HCT116 (cell line): ENCODE measurements around the gene APELA. TPM values are rescaled to one million over a fixed set of nuclear protein-coding genes. Genes with fewer than 3 reads are reported as not detected.

Experiments
- ATAC-seq: fragments of 200-7000 bp; cut with Tn5 transposase; 2 replicates; pipeline ENCODE4 v1.9.1; 2020; ENCODE audit warnings: mild to moderate bottlenecking, moderate library complexity
- BruUV-seq: library from RNA; stranded (reverse); fragments of 400-500 nt; replicated peaks from 2 replicates; lab custom pipeline; 2021; lab: Mats Ljungman, UMichigan
- CTCF ChIA-PET: fragments of 300-600 bp; sonication (Branson Sonifier 250); formaldehyde crosslinking; loops from one replicate; lab custom pipeline; 2021; ENCODE audit warnings: antibody characterized with exemption; lab: Charles Lee
- POLR2A ChIA-PET: fragments of 300-600, 350-600 bp; sonication (Branson Sonifier 250); formaldehyde crosslinking; loops from one replicate; lab custom pipeline; 2021; ENCODE audit warnings: antibody characterized with exemption; lab: Charles Lee
- RAD21 ChIA-PET, 2 experiments: fragments of 300-600 bp; sonication (Branson Sonifier 250); formaldehyde crosslinking; loops; one replicate each; lab custom pipeline; 2023; ENCODE audit warnings: low total read pairs in 2 of 2; ENCODE audit not compliant: uncharacterized antibody in 2 of 2, unreplicated experiment in 2 of 2, low non-redundant PET in 1 of 2; lab: Charles Lee
- DNase-seq: peaks from one replicate; pipeline ENCODE4 v3.0.0-alpha.2; 2010; ENCODE audit warnings: low read depth, low spot score
- H2AFZ ChIP-seq: fragments of 200-600 bp; shearing (Covaris generic), sonication (generic); 2 replicates; pipeline ENCODE4 v1.6.1; 2017; ENCODE audit warnings: low read depth, mixed run types, mixed read lengths, antibody characterized with exemption, low read length; ENCODE audit not compliant: poor library complexity, severe bottlenecking
- H3K27ac ChIP-seq: 2 replicates; pipeline ENCODE4 v1.5.1; 2012; ENCODE audit warnings: low read depth, low read length
- H3K27me3 ChIP-seq: fragments of 200-600 bp; sonication (generic); 2 replicates; pipeline ENCODE4 v1.6.1; 2016; ENCODE audit warnings: mixed run types, low read length, mixed read lengths; ENCODE audit not compliant: insufficient read depth
- H3K36me3 ChIP-seq, 2 experiments: fragments of 200-500 bp in 1 of 2; fragments of 200-600 bp in 1 of 2; sonication (Bioruptor generic) in 1 of 2; sonication (generic) in 1 of 2; 2 replicates each; pipeline versions ENCODE4 v1.5.1 to v1.6.1; 2014 to 2016; ENCODE audit warnings: low read length in 2 of 2, inconsistent platforms in 1 of 2, mixed read lengths in 1 of 2, mixed run types in 1 of 2; ENCODE audit not compliant: insufficient read depth in 2 of 2, control insufficient read depth in 1 of 2
- H3K4me1 ChIP-seq, 2 experiments: fragments of 200-600 bp in 1 of 2; sonication (generic) in 1 of 2; 2 replicates each; pipeline versions ENCODE4 v1.5.1 to v1.6.1; 2012 to 2017; ENCODE audit warnings: low read length in 2 of 2, inconsistent platforms in 1 of 2, mild to moderate bottlenecking in 1 of 2, mixed read lengths in 1 of 2, mixed run types in 1 of 2, moderate library complexity in 1 of 2; ENCODE audit not compliant: insufficient read depth in 2 of 2, control insufficient read depth in 1 of 2
- H3K4me2 ChIP-seq: fragments of 200-600 bp; sonication (generic); 2 replicates; pipeline ENCODE4 v1.6.1; 2017; ENCODE audit warnings: mixed run types, low read length, mixed read lengths
- H3K4me3 ChIP-seq, 2 experiments: fragments of 200-600 bp in 1 of 2; sonication (generic) in 1 of 2; replicated peaks in 1 of 2; 2 replicates each; pipeline ENCODE4 v1.5.1; 2011 to 2016; ENCODE audit warnings: low read length in 2 of 2, control low read depth in 1 of 2, low read depth in 1 of 2, mild to moderate bottlenecking in 1 of 2, mixed read lengths in 1 of 2, mixed run types in 1 of 2
- H3K79me2 ChIP-seq: fragments of 200-600 bp; sonication (generic); 2 replicates; pipeline ENCODE4 v1.6.1; 2017; ENCODE audit warnings: mild to moderate bottlenecking, mixed run types, low read length, moderate library complexity, mixed read lengths; ENCODE audit not compliant: insufficient read depth
- H3K9ac ChIP-seq: fragments of 200-600 bp; sonication (generic); 2 replicates; pipeline ENCODE4 v1.6.1; 2016; ENCODE audit warnings: low read length, mixed read lengths
- H3K9me2 ChIP-seq: fragments of 200-600 bp; sonication (generic), shearing (Covaris generic); 2 replicates; pipeline ENCODE4 v1.6.1; 2017; ENCODE audit warnings: mixed run types, mild to moderate bottlenecking, moderate library complexity; ENCODE audit not compliant: insufficient read depth
- H3K9me3 ChIP-seq, 2 experiments: fragments of 200-500 bp in 1 of 2; fragments of 200-600 bp in 1 of 2; sonication (Bioruptor generic) in 1 of 2; sonication (generic) in 1 of 2; 2 replicates each; pipeline ENCODE4 v1.6.1; 2014 to 2017; ENCODE audit warnings: low read length in 2 of 2, mixed read lengths in 2 of 2, inconsistent platforms in 1 of 2, low read depth in 1 of 2, mild to moderate bottlenecking in 1 of 2, mixed run types in 1 of 2, moderate library complexity in 1 of 2; ENCODE audit not compliant: control insufficient read depth in 1 of 2, insufficient read depth in 1 of 2
- H4K20me1 ChIP-seq: fragments of 200-600 bp; sonication (generic), shearing (Covaris generic); 2 replicates; pipeline ENCODE4 v1.6.1; 2017; ENCODE audit warnings: mixed run types, mild to moderate bottlenecking, moderate library complexity; ENCODE audit not compliant: insufficient read depth
- CBX3 ChIP-seq: IDR thresholded peaks from 2 replicates; pipeline ENCODE4 v1.6.1; 2012; ENCODE audit warnings: low read depth
- JUND ChIP-seq: IDR thresholded peaks from 2 replicates; pipeline ENCODE4 v1.6.1; 2012
- POLR2A ChIP-seq: IDR thresholded peaks from 2 replicates; pipeline ENCODE4 v1.7.0; 2011; ENCODE audit warnings: borderline replicate concordance; ENCODE audit not compliant: insufficient read depth, insufficient read length; ENCODE audit errors: extremely low read depth
- POLR2AphosphoS5 ChIP-seq: IDR thresholded peaks from 2 replicates; pipeline ENCODE4 v1.6.1; 2011; ENCODE audit warnings: mild to moderate bottlenecking, low read depth, low read length, moderate library complexity
- RAD21 ChIP-seq: IDR thresholded peaks from 2 replicates; pipeline ENCODE4 v1.6.1; 2012; ENCODE audit warnings: low read depth, mild to moderate bottlenecking
- SP1 ChIP-seq: IDR thresholded peaks from 2 replicates; pipeline ENCODE4 v1.6.1; 2012; ENCODE audit warnings: low read depth
- TCF7L2 ChIP-seq: IDR thresholded peaks from 2 replicates; pipeline ENCODE4 v1.7.0; 2011; ENCODE audit warnings: borderline replicate concordance, inconsistent platforms; ENCODE audit not compliant: insufficient read depth, insufficient read length; ENCODE audit errors: extremely low read depth
- ZFX ChIP-seq: fragments of 450-650 bp; IDR thresholded peaks from 2 replicates; pipeline ENCODE4 v1.6.1; 2017
- ZNF274 ChIP-seq: fragments of 200-500 bp; sonication (Bioruptor generic); IDR thresholded peaks from 2 replicates; pipeline ENCODE4 v1.6.1; 2014; ENCODE audit warnings: mild to moderate bottlenecking, low read depth, low read length, inconsistent platforms
- intact Hi-C: fragments of 100-400 bp; cut with micrococcal nuclease; formaldehyde crosslinking; loops from 2 replicates; pipeline ENCODE4 v1.10.0; 2022
- total RNA-seq: library from RNA; stranded (reverse); gene quantifications from one replicate; pipeline ENCODE4 v1.2.1, GENCODE V29; 2021; ENCODE audit not compliant: unreplicated experiment
- TF ChIP-seq, protein P1 (sequence below): IDR thresholded peaks from 2 replicates; pipeline ENCODE4 v1.6.1; 2012
- TF ChIP-seq, protein P2 (sequence below): IDR thresholded peaks from 2 replicates; pipeline ENCODE4 v1.6.1; 2011; ENCODE audit warnings: mild to moderate bottlenecking, low read length, moderate library complexity; ENCODE audit not compliant: insufficient replicate concordance; ENCODE audit errors: extremely low read depth
- TF ChIP-seq, protein P3 (sequence below): IDR thresholded peaks from 2 replicates; pipeline ENCODE4 v1.6.1; 2012; ENCODE audit warnings: low read depth

The APELA gene
- total RNA-seq, 1 experiment from 2014 or later = not detected

DNA sequence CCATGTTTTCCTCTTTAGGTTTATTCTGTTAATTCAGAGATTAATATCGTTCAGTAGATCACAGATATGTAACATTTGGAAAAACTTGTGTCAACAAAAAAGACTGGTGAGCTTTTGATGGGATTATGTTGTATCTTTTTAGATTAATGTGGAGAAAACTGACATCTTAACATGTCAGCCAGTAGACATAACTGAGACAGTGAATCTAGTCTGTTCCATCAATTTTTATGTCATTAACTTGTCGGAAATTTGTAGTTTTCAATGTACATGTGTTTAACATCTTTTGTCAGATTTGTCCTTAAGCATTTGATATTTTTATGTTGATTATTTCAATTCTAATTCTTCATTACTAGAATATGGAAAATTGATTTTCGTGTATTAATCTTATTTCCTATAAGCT, 42.0 kb downstream of the APELA start:
- RAD21 ChIA-PET = no interaction called here
- POLR2A ChIA-PET = no interaction called here
- TF ChIP-seq, protein P1, sequence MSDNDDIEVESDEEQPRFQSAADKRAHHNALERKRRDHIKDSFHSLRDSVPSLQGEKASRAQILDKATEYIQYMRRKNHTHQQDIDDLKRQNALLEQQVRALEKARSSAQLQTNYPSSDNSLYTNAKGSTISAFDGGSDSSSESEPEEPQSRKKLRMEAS = no peak
- TF ChIP-seq ZFX (no peak), POLR2A (no peak), CBX3 (no peak), RAD21 (no peak), TCF7L2 (no peak)

DNA sequence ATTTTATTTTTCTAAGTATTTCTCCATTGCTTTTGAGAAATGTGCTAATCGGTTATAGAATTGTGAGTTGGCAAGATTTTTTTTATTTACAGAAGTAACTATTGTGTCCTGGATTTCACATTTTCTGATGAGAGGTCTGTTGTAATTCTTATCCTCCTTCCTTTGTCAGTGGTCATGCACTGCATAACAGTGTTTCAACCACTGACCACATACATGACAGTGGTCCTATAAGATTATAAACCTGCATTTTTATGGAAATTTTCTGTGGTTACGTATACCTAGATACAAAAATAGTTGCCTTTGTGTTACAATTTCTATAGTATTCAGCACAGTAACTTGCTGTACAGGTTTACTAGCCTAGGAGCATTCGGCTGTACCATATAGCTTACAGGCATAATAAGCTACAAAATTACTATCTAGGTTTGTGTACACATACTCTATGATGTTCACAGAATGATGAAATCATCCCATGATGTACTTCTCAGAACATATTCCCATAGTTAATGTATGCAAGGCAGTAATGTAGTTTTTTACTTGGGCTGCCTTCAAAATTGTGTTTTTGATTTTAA, 47.8 kb downstream of the APELA start:
- Histone ChIP-seq H3K9ac (no peak overlapping the region), H3K4me1 (no peaks in the 10 kb centered on the region), H3K27me3 (no peaks in the 10 kb centered on the region), H3K36me3 (no peaks in the 10 kb centered on the region), H3K27ac (no peak overlapping the region), H3K9me2 (no peaks in the 10 kb centered on the region), H3K4me3 (no peak overlapping the region), H2AFZ (no peak overlapping the region), H4K20me1 (no peaks in the 10 kb centered on the region), H3K9me3 (no peaks in the 10 kb centered on the region), H3K79me2 (no peaks in the 10 kb centered on the region), H3K4me2 (no peak overlapping the region)
- no peak for ATAC-seq
- no peak for DNase-seq
- ChIA-PET CTCF (interaction anchor here (0.8 kb wide), 1 partner anchor 11 kb away, joined by 7 read pairs; no protein-coding TSS in a partner anchor), POLR2A (no interaction called here), RAD21 (no interaction called here)
- intact Hi-C loops = no loop called here
- no TSS peak for BruUV-seq
- no peak for TF ChIP-seq TCF7L2
- TF ChIP-seq, protein P2, sequence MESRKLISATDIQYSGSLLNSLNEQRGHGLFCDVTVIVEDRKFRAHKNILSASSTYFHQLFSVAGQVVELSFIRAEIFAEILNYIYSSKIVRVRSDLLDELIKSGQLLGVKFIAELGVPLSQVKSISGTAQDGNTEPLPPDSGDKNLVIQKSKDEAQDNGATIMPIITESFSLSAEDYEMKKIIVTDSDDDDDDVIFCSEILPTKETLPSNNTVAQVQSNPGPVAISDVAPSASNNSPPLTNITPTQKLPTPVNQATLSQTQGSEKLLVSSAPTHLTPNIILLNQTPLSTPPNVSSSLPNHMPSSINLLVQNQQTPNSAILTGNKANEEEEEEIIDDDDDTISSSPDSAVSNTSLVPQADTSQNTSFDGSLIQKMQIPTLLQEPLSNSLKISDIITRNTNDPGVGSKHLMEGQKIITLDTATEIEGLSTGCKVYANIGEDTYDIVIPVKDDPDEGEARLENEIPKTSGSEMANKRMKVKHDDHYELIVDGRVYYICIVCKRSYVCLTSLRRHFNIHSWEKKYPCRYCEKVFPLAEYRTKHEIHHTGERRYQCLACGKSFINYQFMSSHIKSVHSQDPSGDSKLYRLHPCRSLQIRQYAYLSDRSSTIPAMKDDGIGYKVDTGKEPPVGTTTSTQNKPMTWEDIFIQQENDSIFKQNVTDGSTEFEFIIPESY = no peak
- TF ChIP-seq, protein P3, sequence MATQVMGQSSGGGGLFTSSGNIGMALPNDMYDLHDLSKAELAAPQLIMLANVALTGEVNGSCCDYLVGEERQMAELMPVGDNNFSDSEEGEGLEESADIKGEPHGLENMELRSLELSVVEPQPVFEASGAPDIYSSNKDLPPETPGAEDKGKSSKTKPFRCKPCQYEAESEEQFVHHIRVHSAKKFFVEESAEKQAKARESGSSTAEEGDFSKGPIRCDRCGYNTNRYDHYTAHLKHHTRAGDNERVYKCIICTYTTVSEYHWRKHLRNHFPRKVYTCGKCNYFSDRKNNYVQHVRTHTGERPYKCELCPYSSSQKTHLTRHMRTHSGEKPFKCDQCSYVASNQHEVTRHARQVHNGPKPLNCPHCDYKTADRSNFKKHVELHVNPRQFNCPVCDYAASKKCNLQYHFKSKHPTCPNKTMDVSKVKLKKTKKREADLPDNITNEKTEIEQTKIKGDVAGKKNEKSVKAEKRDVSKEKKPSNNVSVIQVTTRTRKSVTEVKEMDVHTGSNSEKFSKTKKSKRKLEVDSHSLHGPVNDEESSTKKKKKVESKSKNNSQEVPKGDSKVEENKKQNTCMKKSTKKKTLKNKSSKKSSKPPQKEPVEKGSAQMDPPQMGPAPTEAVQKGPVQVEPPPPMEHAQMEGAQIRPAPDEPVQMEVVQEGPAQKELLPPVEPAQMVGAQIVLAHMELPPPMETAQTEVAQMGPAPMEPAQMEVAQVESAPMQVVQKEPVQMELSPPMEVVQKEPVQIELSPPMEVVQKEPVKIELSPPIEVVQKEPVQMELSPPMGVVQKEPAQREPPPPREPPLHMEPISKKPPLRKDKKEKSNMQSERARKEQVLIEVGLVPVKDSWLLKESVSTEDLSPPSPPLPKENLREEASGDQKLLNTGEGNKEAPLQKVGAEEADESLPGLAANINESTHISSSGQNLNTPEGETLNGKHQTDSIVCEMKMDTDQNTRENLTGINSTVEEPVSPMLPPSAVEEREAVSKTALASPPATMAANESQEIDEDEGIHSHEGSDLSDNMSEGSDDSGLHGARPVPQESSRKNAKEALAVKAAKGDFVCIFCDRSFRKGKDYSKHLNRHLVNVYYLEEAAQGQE = no peak
- TF ChIP-seq SP1 = no peak
- no peak for TF ChIP-seq ZFX
- no peak for TF ChIP-seq ZNF274
- TF ChIP-seq JUND = no peak
- no peak for TF ChIP-seq CBX3
- TF ChIP-seq POLR2A = no peak
- no peak for TF ChIP-seq RAD21
- TF ChIP-seq POLR2AphosphoS5 = no peak

More for the DNA sequence above, 42.0 kb downstream of the APELA start:
- Histone ChIP-seq H3K27me3 (no peaks in the 10 kb centered on the region), H4K20me1 (no peaks in the 10 kb centered on the region), H3K4me1 (no peaks in the 10 kb centered on the region), H3K79me2 (no peaks in the 10 kb centered on the region), H3K36me3 (no peaks in the 10 kb centered on the region), H3K27ac (no peak overlapping the region), H3K4me2 (no peak overlapping the region), H3K9me3 (no peaks in the 10 kb centered on the region), H2AFZ (no peak overlapping the region), H3K4me3 (no peak overlapping the region), H3K9me2 (no peaks in the 10 kb centered on the region), H3K9ac (no peak overlapping the region)
- ATAC-seq (no peak), DNase-seq (no peak)
- CTCF ChIA-PET = no interaction called here
- intact Hi-C loops = no loop called here
- BruUV-seq = no TSS peak
